ENCODE measurements around the gene PKDCC.

The PKDCC gene

GRCh38 chr2:42098571-42099437, 51.0 kb downstream of the PKDCC start:
- H3K27me3 ChIP-seq (ENCODE audit: control insufficient read depth in 2 of 2, insufficient read depth in 2 of 2, low read length in 2 of 2): no peaks in the 10 kb centered on the region
- H3K27ac ChIP-seq (ENCODE audit: low read depth in 2 of 2, low read length in 2 of 2): peak overlapping the region; percentile 49 to 74
- no peaks in the 10 kb centered on the region for H3K9me3 ChIP-seq (ENCODE audit: control insufficient read depth in 2 of 2, low read length in 2 of 2)
- H3K9ac ChIP-seq (ENCODE audit: low read depth in 1 of 2, low read length in 2 of 2): peak overlapping the region in 1 of 2 donors; percentile 41
- no peaks in the 10 kb centered on the region for H3K36me3 ChIP-seq (ENCODE audit: control insufficient read depth in 2 of 2, insufficient read depth in 2 of 2, low read length in 2 of 2)
- no peak overlapping the region for H3K4me3 ChIP-seq (ENCODE audit: low read length in 2 of 2)
- peaks cover 8 to 23% of the 10 kb centered on the region in 2 donors for H3K4me1 ChIP-seq (ENCODE audit: control insufficient read depth in 2 of 2, insufficient read depth in 2 of 2, low read length in 2 of 2)

- Histone ChIP-seq H3K9me3 (ENCODE audit: control insufficient read depth in 2 of 2, low read length in 2 of 2) (no peaks in the 10 kb centered on the region), H3K27me3 (ENCODE audit: control insufficient read depth in 2 of 2, insufficient read depth in 2 of 2, low read length in 2 of 2) (no peaks in the 10 kb centered on the region), H3K9ac (ENCODE audit: low read depth in 1 of 2, low read length in 2 of 2) (no peak overlapping the region), H3K4me3 (ENCODE audit: low read length in 2 of 2) (no peak overlapping the region), H3K4me1 (ENCODE audit: control insufficient read depth in 2 of 2, insufficient read depth in 2 of 2, low read length in 2 of 2) (peaks cover 9 to 27% of the 10 kb centered on the region in 2 donors), H3K27ac (ENCODE audit: low read depth in 2 of 2, low read length in 2 of 2) (peak overlapping the region; percentile 49 to 74), H3K36me3 (ENCODE audit: control insufficient read depth in 2 of 2, insufficient read depth in 2 of 2, low read length in 2 of 2) (no peaks in the 10 kb centered on the region)
Observed at GRCh38 chr2:42099438-42100173, 51.8 kb downstream of the PKDCC start.

GRCh38 chr2:42100683-42101205, 52.9 kb downstream of the PKDCC start:
- no peaks in the 10 kb centered on the region for H3K36me3 ChIP-seq (ENCODE audit: control insufficient read depth in 2 of 2, insufficient read depth in 2 of 2, low read length in 2 of 2)
- H3K4me3 ChIP-seq (ENCODE audit: low read length in 2 of 2): peak overlapping the region in 1 of 2 donors; percentile 4
- peak overlapping the region; percentile 43 to 75 for H3K27ac ChIP-seq (ENCODE audit: low read depth in 2 of 2, low read length in 2 of 2)
- H3K9ac ChIP-seq (ENCODE audit: low read depth in 1 of 2, low read length in 2 of 2): no peak overlapping the region
- no peaks in the 10 kb centered on the region for H3K9me3 ChIP-seq (ENCODE audit: control insufficient read depth in 2 of 2, low read length in 2 of 2)
- peaks cover 20 to 30% of the 10 kb centered on the region in 2 donors for H3K4me1 ChIP-seq (ENCODE audit: control insufficient read depth in 2 of 2, insufficient read depth in 2 of 2, low read length in 2 of 2)
- H3K27me3 ChIP-seq (ENCODE audit: control insufficient read depth in 2 of 2, insufficient read depth in 2 of 2, low read length in 2 of 2): no peaks in the 10 kb centered on the region

- Histone ChIP-seq H3K9ac (ENCODE audit: low read depth in 1 of 2, low read length in 2 of 2) (peak overlapping the region; percentile 56 to 68), H3K27ac (ENCODE audit: low read depth in 2 of 2, low read length in 2 of 2) (peak overlapping the region; percentile 75 to 86), H3K27me3 (ENCODE audit: control insufficient read depth in 2 of 2, insufficient read depth in 2 of 2, low read length in 2 of 2) (no peaks in the 10 kb centered on the region), H3K4me3 (ENCODE audit: low read length in 2 of 2) (peak overlapping the region; percentile 45 to 72), H3K9me3 (ENCODE audit: control insufficient read depth in 2 of 2, low read length in 2 of 2) (no peaks in the 10 kb centered on the region), H3K36me3 (ENCODE audit: control insufficient read depth in 2 of 2, insufficient read depth in 2 of 2, low read length in 2 of 2) (no peaks in the 10 kb centered on the region), H3K4me1 (ENCODE audit: control insufficient read depth in 2 of 2, insufficient read depth in 2 of 2, low read length in 2 of 2) (peaks cover 21 to 32% of the 10 kb centered on the region in 2 donors)
Observed at GRCh38 chr2:42101206-42102023, 53.6 kb downstream of the PKDCC start.

- H3K27ac ChIP-seq (ENCODE audit: low read depth in 2 of 2, low read length in 2 of 2): peak overlapping the region; percentile 75 to 86
- no peaks in the 10 kb centered on the region for H3K36me3 ChIP-seq (ENCODE audit: control insufficient read depth in 2 of 2, insufficient read depth in 2 of 2, low read length in 2 of 2)
- H3K27me3 ChIP-seq (ENCODE audit: control insufficient read depth in 2 of 2, insufficient read depth in 2 of 2, low read length in 2 of 2): no peaks in the 10 kb centered on the region
- peaks cover 21 to 33% of the 10 kb centered on the region in 2 donors for H3K4me1 ChIP-seq (ENCODE audit: control insufficient read depth in 2 of 2, insufficient read depth in 2 of 2, low read length in 2 of 2)
- peak overlapping the region; percentile 56 to 68 for H3K9ac ChIP-seq (ENCODE audit: low read depth in 1 of 2, low read length in 2 of 2)
- no peaks in the 10 kb centered on the region for H3K9me3 ChIP-seq (ENCODE audit: control insufficient read depth in 2 of 2, low read length in 2 of 2)
- H3K4me3 ChIP-seq (ENCODE audit: low read length in 2 of 2): peak overlapping the region; percentile 45 to 72
Observed at GRCh38 chr2:42102024-42102590, 54.3 kb downstream of the PKDCC start.

- H3K4me1 ChIP-seq (ENCODE audit: control insufficient read depth in 2 of 2, insufficient read depth in 2 of 2, low read length in 2 of 2): peaks cover 21 to 33% of the 10 kb centered on the region in 2 donors
- H3K36me3 ChIP-seq (ENCODE audit: control insufficient read depth in 2 of 2, insufficient read depth in 2 of 2, low read length in 2 of 2): no peaks in the 10 kb centered on the region
- H3K9ac ChIP-seq (ENCODE audit: low read depth in 1 of 2, low read length in 2 of 2): peak overlapping the region in 1 of 2 donors; percentile 52
- H3K4me3 ChIP-seq (ENCODE audit: low read length in 2 of 2): peak overlapping the region in 1 of 2 donors; percentile 72
- peak overlapping the region; percentile 75 to 86 for H3K27ac ChIP-seq (ENCODE audit: low read depth in 2 of 2, low read length in 2 of 2)
- H3K27me3 ChIP-seq (ENCODE audit: control insufficient read depth in 2 of 2, insufficient read depth in 2 of 2, low read length in 2 of 2): no peaks in the 10 kb centered on the region
- H3K9me3 ChIP-seq (ENCODE audit: control insufficient read depth in 2 of 2, low read length in 2 of 2): no peaks in the 10 kb centered on the region
Observed at GRCh38 chr2:42102591-42103450, 55.0 kb downstream of the PKDCC start.

GRCh38 chr2:42103829-42104228, 56.0 kb downstream of the PKDCC start:
- no peak overlapping the region for H3K4me3 ChIP-seq (ENCODE audit: low read length in 2 of 2)
- H3K9me3 ChIP-seq (ENCODE audit: control insufficient read depth in 2 of 2, low read length in 2 of 2): no peaks in the 10 kb centered on the region
- H3K9ac ChIP-seq (ENCODE audit: low read depth in 1 of 2, low read length in 2 of 2): no peak overlapping the region
- no peaks in the 10 kb centered on the region for H3K27me3 ChIP-seq (ENCODE audit: control insufficient read depth in 2 of 2, insufficient read depth in 2 of 2, low read length in 2 of 2)
- peak overlapping the region in 1 of 2 donors; percentile 17 for H3K27ac ChIP-seq (ENCODE audit: low read depth in 2 of 2, low read length in 2 of 2)
- no peaks in the 10 kb centered on the region for H3K36me3 ChIP-seq (ENCODE audit: control insufficient read depth in 2 of 2, insufficient read depth in 2 of 2, low read length in 2 of 2)
- peaks cover 18 to 34% of the 10 kb centered on the region in 2 donors for H3K4me1 ChIP-seq (ENCODE audit: control insufficient read depth in 2 of 2, insufficient read depth in 2 of 2, low read length in 2 of 2)

GRCh38 chr2:42104621-42105020, 56.8 kb downstream of the PKDCC start:
- no peaks in the 10 kb centered on the region for H3K36me3 ChIP-seq (ENCODE audit: control insufficient read depth in 2 of 2, insufficient read depth in 2 of 2, low read length in 2 of 2)
- no peak overlapping the region for H3K9ac ChIP-seq (ENCODE audit: low read depth in 1 of 2, low read length in 2 of 2)
- no peaks in the 10 kb centered on the region for H3K9me3 ChIP-seq (ENCODE audit: control insufficient read depth in 2 of 2, low read length in 2 of 2)
- H3K27ac ChIP-seq (ENCODE audit: low read depth in 2 of 2, low read length in 2 of 2): peak overlapping the region in 1 of 2 donors; percentile 17
- no peak overlapping the region for H3K4me3 ChIP-seq (ENCODE audit: low read length in 2 of 2)
- H3K27me3 ChIP-seq (ENCODE audit: control insufficient read depth in 2 of 2, insufficient read depth in 2 of 2, low read length in 2 of 2): no peaks in the 10 kb centered on the region
- peaks cover 16 to 26% of the 10 kb centered on the region in 2 donors for H3K4me1 ChIP-seq (ENCODE audit: control insufficient read depth in 2 of 2, insufficient read depth in 2 of 2, low read length in 2 of 2)
